Smooth muscle cell (in vitro differentiated cells): ENCODE data around the gene TCOF1. TPM values are rescaled to one million over a fixed set of nuclear protein-coding genes. Genes with fewer than 3 reads are reported as not detected.

Source experiments
- DNase-seq: peaks from one replicate; lab custom pipeline; 2025; ENCODE audit not compliant: unreplicated experiment; lab: John Stamatoyannopoulos, UW
- H2AFZ ChIP-seq: fragments of 200-600 bp; sonication (generic); 2 replicates; pipeline ENCODE4 v1.6.0; 2016; ENCODE audit warnings: antibody characterized with exemption, low read depth, mild to moderate bottlenecking
- H3F3A ChIP-seq: fragments of 200-600 bp; sonication (generic); 2 replicates; pipeline ENCODE4 v1.6.0; 2017; ENCODE audit warnings: antibody characterized with exemption, low read depth
- H3K27ac ChIP-seq: fragments of 200-600 bp; sonication (generic); 2 replicates; pipeline ENCODE4 v1.5.1; 2016; ENCODE audit warnings: low read depth, mild to moderate bottlenecking
- H3K27me3 ChIP-seq: fragments of 200-600 bp; sonication (generic); 2 replicates; pipeline ENCODE4 v1.6.1; 2016; ENCODE audit warnings: low read depth, mild to moderate bottlenecking
- H3K36me3 ChIP-seq: fragments of 200-600 bp; sonication (generic); 2 replicates; pipeline ENCODE4 v1.5.1; 2016; ENCODE audit warnings: low read depth
- H3K4me1 ChIP-seq: fragments of 200-600 bp; sonication (generic); 2 replicates; pipeline ENCODE4 v1.5.1; 2016; ENCODE audit warnings: low read depth
- H3K4me2 ChIP-seq: fragments of 200-600 bp; sonication (generic); 2 replicates; pipeline ENCODE4 v1.6.0; 2016; ENCODE audit warnings: mild to moderate bottlenecking
- H3K4me3 ChIP-seq: fragments of 200-600 bp; sonication (generic); 2 replicates; pipeline ENCODE4 v1.5.1; 2016; ENCODE audit warnings: mild to moderate bottlenecking
- H3K79me2 ChIP-seq: fragments of 200-600 bp; sonication (generic); 2 replicates; pipeline ENCODE4 v1.6.0; 2016; ENCODE audit warnings: low read depth, mild to moderate bottlenecking
- H3K9ac ChIP-seq: fragments of 200-600 bp; sonication (generic); 2 replicates; pipeline ENCODE4 v1.6.0; 2016; ENCODE audit warnings: low read depth
- H3K9me3 ChIP-seq: fragments of 200-600 bp; sonication (generic); replicated peaks from 2 replicates; pipeline ENCODE4 v1.5.1; 2016; ENCODE audit warnings: low read depth
- H4K20me1 ChIP-seq: fragments of 200-600 bp; sonication (generic); 2 replicates; pipeline ENCODE4 v1.6.0; 2016; ENCODE audit warnings: low read depth
- WGBS: methylation state at CpG from one replicate; pipeline ENCODE4 v1.1.7; 2016; ENCODE audit warnings: low lambda C conversion rate; 5-methylcytosine and 5-hydroxymethylcytosine counted together
- polyA plus RNA-seq: library from polyadenylated mRNA; unstranded; fragments of >200 nt; fragmentation: Nextera tagmentation; extraction: Ambion mirVana; gene quantifications from 2 replicates; pipeline ENCODE4 v1.2.1, GENCODE V29; 2016
- total RNA-seq: library from RNA; depleted of rRNA; stranded (reverse); fragments of >200 nt; gene quantifications from 2 replicates; pipeline ENCODE4 v1.2.3, GENCODE V29; 2014
- TF ChIP-seq, protein P1 (sequence below): fragments of 200-600 bp; sonication (generic); IDR thresholded peaks from 2 replicates; pipeline ENCODE4 v1.5.1; 2017; ENCODE audit warnings: borderline replicate concordance, mild to moderate bottlenecking, antibody characterized with exemption; ENCODE audit not compliant: insufficient read depth, poor library complexity, severe bottlenecking

Gene TCOF1
- total and polyA plus RNA-seq, 2 experiments from 2014 or later: 16.0 to 25.9 TPM

- Histone ChIP-seq H3K4me2 (no peak overlapping the region), H3K36me3 (no peaks in the 10 kb centered on the region), H3K27me3 (no peaks in the 10 kb centered on the region), H4K20me1 (peaks cover 4% of the 10 kb centered on the region), H3K4me1 (peaks cover 10% of the 10 kb centered on the region), H3K4me3 (no peak overlapping the region), H3K79me2 (peaks cover 28% of the 10 kb centered on the region), H3K9ac (no peak overlapping the region), H3F3A (peaks cover 9% of the 10 kb centered on the region), H2AFZ (no peak overlapping the region), H3K27ac (no peak overlapping the region), H3K9me3 (no peaks in the 10 kb centered on the region)
- 90% methylated on average over 1 of the region's 1 CpG for WGBS
- TF ChIP-seq, protein P1, sequence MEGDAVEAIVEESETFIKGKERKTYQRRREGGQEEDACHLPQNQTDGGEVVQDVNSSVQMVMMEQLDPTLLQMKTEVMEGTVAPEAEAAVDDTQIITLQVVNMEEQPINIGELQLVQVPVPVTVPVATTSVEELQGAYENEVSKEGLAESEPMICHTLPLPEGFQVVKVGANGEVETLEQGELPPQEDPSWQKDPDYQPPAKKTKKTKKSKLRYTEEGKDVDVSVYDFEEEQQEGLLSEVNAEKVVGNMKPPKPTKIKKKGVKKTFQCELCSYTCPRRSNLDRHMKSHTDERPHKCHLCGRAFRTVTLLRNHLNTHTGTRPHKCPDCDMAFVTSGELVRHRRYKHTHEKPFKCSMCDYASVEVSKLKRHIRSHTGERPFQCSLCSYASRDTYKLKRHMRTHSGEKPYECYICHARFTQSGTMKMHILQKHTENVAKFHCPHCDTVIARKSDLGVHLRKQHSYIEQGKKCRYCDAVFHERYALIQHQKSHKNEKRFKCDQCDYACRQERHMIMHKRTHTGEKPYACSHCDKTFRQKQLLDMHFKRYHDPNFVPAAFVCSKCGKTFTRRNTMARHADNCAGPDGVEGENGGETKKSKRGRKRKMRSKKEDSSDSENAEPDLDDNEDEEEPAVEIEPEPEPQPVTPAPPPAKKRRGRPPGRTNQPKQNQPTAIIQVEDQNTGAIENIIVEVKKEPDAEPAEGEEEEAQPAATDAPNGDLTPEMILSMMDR: no peak
- DNase-seq: no peak
These were observed 3.8 kb downstream of the TCOF1 start for GRCh38 chr5:150361301-150361700.

GRCh38 chr5:150363185-150363584 is 5.7 kb downstream of the TCOF1 start:
- 100% methylated on average over 2 of the region's 2 CpGs for WGBS
- Histone ChIP-seq H3K79me2 (peaks cover 22% of the 10 kb centered on the region), H3K36me3 (no peaks in the 10 kb centered on the region)

GRCh38 chr5:150364004-150364403 is 6.5 kb downstream of the TCOF1 start:
- TF ChIP-seq, protein P1: no peak
- no peak for DNase-seq

More at GRCh38 chr5:150363185-150363584, 5.7 kb downstream of the TCOF1 start:
- Histone ChIP-seq H3K9me3 (no peaks in the 10 kb centered on the region), H3K4me2 (no peak overlapping the region), H3K27me3 (no peaks in the 10 kb centered on the region), H3K4me3 (no peak overlapping the region), H3K27ac (no peak overlapping the region), H4K20me1 (peaks cover 4% of the 10 kb centered on the region), H2AFZ (no peak overlapping the region), H3K9ac (no peak overlapping the region), H3K4me1 (peaks cover 4% of the 10 kb centered on the region), H3F3A (no peaks in the 10 kb centered on the region)
- TF ChIP-seq, protein P1: no peak
- DNase-seq: no peak

DNA sequence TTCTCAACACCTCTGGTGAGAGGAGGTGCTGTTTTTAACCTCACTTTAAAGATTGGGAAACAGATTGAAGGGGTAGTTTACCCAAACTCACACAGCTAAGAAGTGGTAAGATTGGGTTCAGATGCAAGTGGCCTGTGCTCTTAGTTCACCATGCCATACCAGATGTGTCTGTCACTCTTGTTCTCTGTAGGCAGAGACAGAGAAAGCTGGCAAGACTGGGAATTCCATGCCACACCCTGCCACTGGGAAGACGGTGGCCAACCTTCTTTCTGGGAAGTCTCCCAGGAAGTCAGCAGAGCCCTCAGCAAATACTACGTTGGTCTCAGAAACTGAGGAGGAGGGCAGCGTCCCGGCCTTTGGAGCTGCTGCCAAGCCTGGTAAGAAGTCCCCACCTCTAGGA is 11.0 kb downstream of the TCOF1 start:
- H3K27me3 ChIP-seq: no peaks in the 10 kb centered on the region
- H3K9ac ChIP-seq: no peak overlapping the region
- H3K36me3 ChIP-seq: no peaks in the 10 kb centered on the region

More at GRCh38 chr5:150364004-150364403, 6.5 kb downstream of the TCOF1 start:
- no peak overlapping the region for H3K9ac ChIP-seq
- H3K27me3 ChIP-seq: no peaks in the 10 kb centered on the region
- no peak overlapping the region for H2AFZ ChIP-seq
- peaks cover 14% of the 10 kb centered on the region for H3K79me2 ChIP-seq
- no peak overlapping the region for H3K4me3 ChIP-seq
- H3K9me3 ChIP-seq: no peaks in the 10 kb centered on the region
- peaks cover 4% of the 10 kb centered on the region for H4K20me1 ChIP-seq
- no peak overlapping the region for H3K27ac ChIP-seq
- H3K4me2 ChIP-seq: no peak overlapping the region
- no peaks in the 10 kb centered on the region for H3K4me1 ChIP-seq
- WGBS: 91% methylated on average over 9 of the region's 9 CpGs
- H3F3A ChIP-seq: no peaks in the 10 kb centered on the region
- H3K36me3 ChIP-seq: no peaks in the 10 kb centered on the region

More for the DNA sequence above, 11.0 kb downstream of the TCOF1 start:
- no peaks in the 10 kb centered on the region for H3K79me2 ChIP-seq
- TF ChIP-seq, protein P1: no peak
- no peak for DNase-seq
- WGBS: 97% methylated on average over 4 of the region's 4 CpGs
- no peaks in the 10 kb centered on the region for H3K9me3 ChIP-seq
- no peak overlapping the region for H3K4me2 ChIP-seq
- H3K27ac ChIP-seq: no peak overlapping the region
- H3F3A ChIP-seq: no peaks in the 10 kb centered on the region
- no peak overlapping the region for H2AFZ ChIP-seq
- H4K20me1 ChIP-seq: no peaks in the 10 kb centered on the region
- no peak overlapping the region for H3K4me3 ChIP-seq
- H3K4me1 ChIP-seq: no peaks in the 10 kb centered on the region
